Body of pancreas (tissue), 4 donors: ENCODE results near the gene ILDR1. TPM values are rescaled to one million over a fixed set of nuclear protein-coding genes. Genes with fewer than 3 reads are reported as not detected.

Experiments
- ATAC-seq: fragments of 150-250 bp; one replicate; pipeline ENCODE4 v1.9.1; 2016
- DNase-seq, 4 donors: peaks; one replicate each; pipeline ENCODE4 v3.0.0-alpha.2; 2019
- H3K27ac ChIP-seq, 4 donors: fragments of 200-600 bp; sonication (generic); 1 replicate in 3 of 4; 2 replicates in 1 of 4; pipeline versions ENCODE4 v1.5.1 to v1.6.1; 2016 to 2019; ENCODE audit warnings: mild to moderate bottlenecking in 1 of 4, mixed read lengths in 1 of 4, moderate library complexity in 1 of 4
- H3K27me3 ChIP-seq, 2 donors: fragments of 200-600 bp; sonication (generic); one replicate each; pipeline ENCODE4 v1.6.0; 2016; ENCODE audit warnings: mild to moderate bottlenecking in 1 of 2
- H3K36me3 ChIP-seq, 2 donors: fragments of 200-600 bp; sonication (generic); replicated peaks in 1 of 2; 2 replicates each; pipeline ENCODE4 v1.5.1; 2016; ENCODE audit warnings: low read depth in 2 of 2; ENCODE audit not compliant: insufficient read depth in 1 of 2
- H3K4me1 ChIP-seq: fragments of 200-600 bp; sonication (generic); one replicate; pipeline ENCODE4 v1.6.0; 2016
- H3K4me3 ChIP-seq, 2 donors: fragments of 200-600 bp; sonication (generic); 1 replicate in 1 of 2; 2 replicates in 1 of 2; pipeline ENCODE4 v1.5.1; 2016 to 2019
- H3K9me3 ChIP-seq, 3 donors: fragments of 200-600 bp; sonication (generic); 1 replicate in 2 of 3; 2 replicates in 1 of 3; pipeline ENCODE4 v1.5.1; 2016
- POLR2A ChIP-seq, 3 donors: fragments of 450-650 bp; IDR thresholded peaks; one replicate each; pipeline ENCODE4 v1.6.1; 2016; ENCODE audit warnings: antibody characterized with exemption in 3 of 3, mild to moderate bottlenecking in 2 of 3
- WGBS, 2 donors: methylation state at CpG; one replicate each; pipeline ENCODE4 v1.1.5; 2017; 5-methylcytosine and 5-hydroxymethylcytosine counted together
- intact Hi-C: fragments of 100-400 bp; cut with DNase I; formaldehyde crosslinking; loops from one replicate; pipeline ENCODE4 v1.15.1; 2023
- total RNA-seq, 2 donors: library from RNA; depleted of rRNA; stranded (reverse); fragments of >200 nt; gene quantifications; one replicate each; pipeline ENCODE4 v1.1.0, GENCODE V29; 2016
- TF ChIP-seq, protein P1 (sequence below), 7 experiments: fragments of 450-650 bp in 4 of 7; fragments of 200-600 bp in 3 of 7; sonication (generic) in 3 of 7; IDR thresholded peaks; one replicate each; pipeline ENCODE4 v1.5.1; 2016 to 2019; ENCODE audit warnings: antibody characterized with exemption in 7 of 7

The ILDR1 gene
- total RNA-seq, 2 donors from 2014 or later, result 2.9 to 4.6 TPM

DNA sequence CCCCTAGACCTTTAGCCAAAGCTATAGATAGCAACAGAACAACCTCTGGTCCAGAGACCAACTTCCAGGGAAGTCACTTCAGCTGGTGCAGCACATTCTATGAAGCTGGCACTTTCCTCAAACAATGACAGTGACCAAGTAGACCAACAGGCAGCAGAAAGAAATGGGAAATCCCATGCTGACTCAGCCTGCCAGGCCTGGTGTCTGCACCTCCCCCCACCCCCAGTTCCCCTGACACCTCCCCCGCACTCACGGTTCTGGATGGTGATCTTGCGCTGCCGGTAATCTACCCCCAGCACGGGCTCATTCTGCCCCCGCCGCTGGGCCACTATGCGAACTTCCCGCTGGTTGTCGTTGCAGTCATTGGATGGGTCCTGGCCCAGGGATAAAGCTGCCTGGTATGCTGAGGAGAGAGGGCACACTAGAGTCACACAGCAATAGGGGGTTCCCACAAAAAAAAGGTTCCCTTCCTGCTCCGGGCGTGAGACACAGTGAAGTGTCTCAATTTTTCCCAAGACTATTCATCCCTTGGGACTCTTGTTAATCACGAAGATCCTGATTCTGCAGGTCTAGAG lies 17.0 kb downstream of the ILDR1 start:
- Histone ChIP-seq H3K4me3 (no peak overlapping the region), H3K27me3 (no peaks in the 10 kb centered on the region), H3K4me1 (no peaks in the 10 kb centered on the region), H3K27ac (no peak overlapping the region), H3K36me3 (peaks cover 0 to 4% of the 10 kb centered on the region in 2 donors), H3K9me3 (no peaks in the 10 kb centered on the region)
- DNase-seq (peak in 1 of 4 donors; percentile 28), ATAC-seq (no peak)
- TF ChIP-seq, protein P1, sequence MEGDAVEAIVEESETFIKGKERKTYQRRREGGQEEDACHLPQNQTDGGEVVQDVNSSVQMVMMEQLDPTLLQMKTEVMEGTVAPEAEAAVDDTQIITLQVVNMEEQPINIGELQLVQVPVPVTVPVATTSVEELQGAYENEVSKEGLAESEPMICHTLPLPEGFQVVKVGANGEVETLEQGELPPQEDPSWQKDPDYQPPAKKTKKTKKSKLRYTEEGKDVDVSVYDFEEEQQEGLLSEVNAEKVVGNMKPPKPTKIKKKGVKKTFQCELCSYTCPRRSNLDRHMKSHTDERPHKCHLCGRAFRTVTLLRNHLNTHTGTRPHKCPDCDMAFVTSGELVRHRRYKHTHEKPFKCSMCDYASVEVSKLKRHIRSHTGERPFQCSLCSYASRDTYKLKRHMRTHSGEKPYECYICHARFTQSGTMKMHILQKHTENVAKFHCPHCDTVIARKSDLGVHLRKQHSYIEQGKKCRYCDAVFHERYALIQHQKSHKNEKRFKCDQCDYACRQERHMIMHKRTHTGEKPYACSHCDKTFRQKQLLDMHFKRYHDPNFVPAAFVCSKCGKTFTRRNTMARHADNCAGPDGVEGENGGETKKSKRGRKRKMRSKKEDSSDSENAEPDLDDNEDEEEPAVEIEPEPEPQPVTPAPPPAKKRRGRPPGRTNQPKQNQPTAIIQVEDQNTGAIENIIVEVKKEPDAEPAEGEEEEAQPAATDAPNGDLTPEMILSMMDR (IDR thresholded peaks at IDR 0.05), result no peak
- TF ChIP-seq POLR2A (IDR thresholded peaks at IDR 0.05), result no peak
- intact Hi-C loops, result no loop called here
- 93% methylated on average over 9 to 13 of the region's 13 CpGs for WGBS, 2 donors

DNA sequence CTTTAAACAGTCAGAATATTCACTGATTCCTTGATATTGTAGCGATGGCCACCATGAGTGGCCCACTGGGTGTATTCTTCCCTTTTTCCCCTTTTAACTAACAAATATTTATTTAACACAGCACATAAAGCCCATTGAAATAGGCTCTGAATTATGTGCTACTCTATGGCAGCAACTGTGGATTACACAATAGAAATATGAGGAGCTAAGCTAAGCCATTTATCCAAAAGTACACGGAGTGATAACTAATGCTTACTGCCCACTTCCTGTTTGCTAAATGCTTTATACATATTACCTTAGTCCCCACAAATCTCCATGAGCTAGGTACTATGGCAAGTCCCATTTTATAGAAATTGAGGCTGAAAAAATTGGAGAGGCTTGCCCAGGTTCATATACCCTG lies 17.9 kb downstream of the ILDR1 start:
- intact Hi-C loops, result no loop called here

DNA sequence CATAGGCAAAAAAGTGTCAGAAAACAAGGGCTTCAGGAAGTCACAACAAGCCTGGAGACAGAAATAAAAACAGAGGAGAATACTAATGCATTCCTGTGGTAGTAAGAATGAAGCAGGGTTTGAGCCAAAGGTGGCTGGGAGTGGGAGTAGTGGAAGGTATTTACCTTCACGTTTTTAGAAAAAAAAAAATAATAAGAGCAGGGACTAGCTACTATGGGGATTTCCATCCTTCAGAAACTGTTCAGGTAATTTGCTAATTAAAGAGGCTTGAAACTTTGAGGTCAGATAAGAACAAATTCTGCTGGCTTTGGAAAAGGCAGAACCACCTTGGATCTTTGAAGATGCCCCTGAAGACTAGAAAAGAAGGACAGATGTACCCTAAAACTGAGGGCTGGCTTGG lies 18.4 kb downstream of the ILDR1 start:
- WGBS, 2 donors, result 19 to 32% methylated on average over 1 of the region's 1 CpG
- ATAC-seq (no peak), DNase-seq (no peak)
- TF ChIP-seq, protein P1 (IDR thresholded peaks at IDR 0.05), result no peak
- no peak for TF ChIP-seq POLR2A (IDR thresholded peaks at IDR 0.05)
- H3K4me3 ChIP-seq, result no peak overlapping the region
- intact Hi-C loops, result no loop called here
- no peaks in the 10 kb centered on the region for H3K27me3 ChIP-seq
- no peak overlapping the region for H3K27ac ChIP-seq
- peaks cover 0 to 2% of the 10 kb centered on the region in 2 donors for H3K36me3 ChIP-seq
- no peaks in the 10 kb centered on the region for H3K4me1 ChIP-seq
- H3K9me3 ChIP-seq, result no peaks in the 10 kb centered on the region

More for the DNA sequence above, 17.9 kb downstream of the ILDR1 start:
- TF ChIP-seq, protein P1 (IDR thresholded peaks at IDR 0.05), result no peak
- TF ChIP-seq POLR2A (IDR thresholded peaks at IDR 0.05), result no peak
- Histone ChIP-seq H3K36me3 (peaks cover 0 to 2% of the 10 kb centered on the region in 2 donors), H3K27ac (no peak overlapping the region), H3K27me3 (no peaks in the 10 kb centered on the region), H3K4me3 (no peak overlapping the region), H3K9me3 (no peaks in the 10 kb centered on the region), H3K4me1 (no peaks in the 10 kb centered on the region)
- DNase-seq (no peak), ATAC-seq (no peak)
- WGBS, 2 donors, result 71 to 74% methylated on average over 2 of the region's 2 CpGs

DNA sequence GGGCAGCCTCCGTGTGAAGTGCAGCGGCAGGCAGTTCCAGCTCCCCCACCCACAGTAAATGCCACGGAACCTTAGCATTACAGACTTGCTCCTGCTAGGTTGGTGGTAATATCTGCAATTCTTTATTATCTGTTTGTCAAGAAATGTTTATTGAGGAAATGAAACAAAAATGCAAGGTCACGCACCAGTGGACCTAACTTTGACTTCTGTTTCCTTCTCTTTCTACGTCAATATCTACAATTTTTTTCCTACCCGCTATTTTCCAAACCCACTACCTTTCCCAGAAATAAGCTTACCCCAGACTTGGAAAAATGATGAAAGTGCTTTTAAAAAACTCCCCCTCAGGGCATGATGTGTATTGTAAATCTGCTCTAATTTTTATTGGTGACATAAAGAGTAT lies 18.9 kb downstream of the ILDR1 start:
- WGBS, 2 donors, result 58 to 75% methylated on average over 6 of the region's 6 CpGs
- Histone ChIP-seq H3K4me1 (no peaks in the 10 kb centered on the region), H3K27ac (no peak overlapping the region), H3K9me3 (no peaks in the 10 kb centered on the region), H3K36me3 (peaks cover 0 to 2% of the 10 kb centered on the region in 2 donors), H3K27me3 (no peaks in the 10 kb centered on the region), H3K4me3 (no peak overlapping the region)
- no peak for TF ChIP-seq POLR2A (IDR thresholded peaks at IDR 0.05)
- TF ChIP-seq, protein P1 (IDR thresholded peaks at IDR 0.05), result no peak
- ATAC-seq (no peak), DNase-seq (peak in 1 of 4 donors; percentile 17)
- intact Hi-C loops, result no loop called here

DNA sequence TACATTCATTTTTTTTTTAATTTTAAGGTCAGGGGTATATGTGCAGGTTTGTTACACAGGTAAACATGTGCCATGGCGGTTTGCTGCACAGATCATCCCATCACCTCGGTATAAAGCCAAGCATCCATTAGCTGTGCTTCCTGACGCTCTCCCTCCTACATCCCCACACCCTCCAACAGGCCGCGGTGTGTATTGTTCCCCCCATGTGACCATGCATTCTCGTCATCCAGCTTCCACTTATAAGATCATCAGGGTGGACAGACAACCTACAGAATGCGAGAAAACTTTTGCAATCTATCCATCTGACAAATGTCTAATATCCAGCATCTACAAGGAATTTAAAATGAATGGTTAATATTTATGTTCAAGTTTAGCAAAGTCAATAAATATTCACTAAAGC lies 19.4 kb downstream of the ILDR1 start:
- peaks cover 0 to 2% of the 10 kb centered on the region in 2 donors for H3K36me3 ChIP-seq
- H3K4me3 ChIP-seq, result no peak overlapping the region
- intact Hi-C loops, result no loop called here
- no peaks in the 10 kb centered on the region for H3K4me1 ChIP-seq
- no peaks in the 10 kb centered on the region for H3K27me3 ChIP-seq
- WGBS, 2 donors, result 87 to 93% methylated on average over 7 of the region's 7 CpGs
- DNase-seq (no peak), ATAC-seq (no peak)
- H3K27ac ChIP-seq, result no peak overlapping the region
- no peaks in the 10 kb centered on the region for H3K9me3 ChIP-seq
- no peak for TF ChIP-seq POLR2A (IDR thresholded peaks at IDR 0.05)
- TF ChIP-seq, protein P1 (IDR thresholded peaks at IDR 0.05), result no peak
